Mucosa of stomach (tissue), 1 donor: ENCODE data around the gene DPH6.

Experiments used
- H3K27me3 ChIP-seq: one replicate; pipeline ENCODE4 v1.7.0; 2013; ENCODE audit warnings: mild to moderate bottlenecking, low read length; ENCODE audit not compliant: control insufficient read depth, insufficient read depth
- H3K36me3 ChIP-seq: one replicate; pipeline ENCODE4 v1.7.0; 2013; ENCODE audit warnings: low read length; ENCODE audit not compliant: control insufficient read depth, insufficient read depth
- H3K4me1 ChIP-seq: one replicate; pipeline ENCODE4 v1.7.0; 2013; ENCODE audit warnings: mild to moderate bottlenecking, low read length; ENCODE audit not compliant: control insufficient read depth, insufficient read depth
- H3K4me3 ChIP-seq: one replicate; pipeline ENCODE4 v1.7.0; 2013; ENCODE audit warnings: low read length
- H3K9ac ChIP-seq: one replicate; pipeline ENCODE4 v1.7.0; 2013; ENCODE audit warnings: mild to moderate bottlenecking, low read length, moderate library complexity
- H3K9me3 ChIP-seq: one replicate; pipeline ENCODE4 v1.7.0; 2013; ENCODE audit warnings: mild to moderate bottlenecking, low read length, moderate library complexity; ENCODE audit not compliant: control insufficient read depth
- donor health status: Pancreatic carcinoma.

The DPH6 gene

GRCh38 chr15:35479423-35479822, 66.5 kb downstream of the DPH6 start:
- Histone ChIP-seq H3K9me3 (no peaks in the 10 kb centered on the region), H3K27me3 (no peaks in the 10 kb centered on the region)

GRCh38 chr15:35477312-35478262, 68.4 kb downstream of the DPH6 start:
- H3K4me3 ChIP-seq: no peak overlapping the region

More at GRCh38 chr15:35479423-35479822, 66.5 kb downstream of the DPH6 start:
- Histone ChIP-seq H3K4me1 (peaks cover 3% of the 10 kb centered on the region), H3K36me3 (no peaks in the 10 kb centered on the region), H3K9ac (no peak overlapping the region), H3K4me3 (no peak overlapping the region)

GRCh38 chr15:35471024-35471423, 74.9 kb downstream of the DPH6 start:
- H3K9ac ChIP-seq: no peak overlapping the region
- no peaks in the 10 kb centered on the region for H3K27me3 ChIP-seq
- no peaks in the 10 kb centered on the region for H3K4me1 ChIP-seq
- H3K9me3 ChIP-seq: no peaks in the 10 kb centered on the region
- no peak overlapping the region for H3K4me3 ChIP-seq
- no peaks in the 10 kb centered on the region for H3K36me3 ChIP-seq

More at GRCh38 chr15:35477312-35478262, 68.4 kb downstream of the DPH6 start:
- Histone ChIP-seq H3K9ac (no peak overlapping the region), H3K27me3 (no peaks in the 10 kb centered on the region), H3K9me3 (no peaks in the 10 kb centered on the region), H3K4me1 (peaks cover 3% of the 10 kb centered on the region), H3K36me3 (no peaks in the 10 kb centered on the region)

- Histone ChIP-seq H3K4me3 (no peak overlapping the region), H3K9me3 (no peaks in the 10 kb centered on the region), H3K27me3 (no peaks in the 10 kb centered on the region), H3K4me1 (no peaks in the 10 kb centered on the region), H3K9ac (no peak overlapping the region), H3K36me3 (no peaks in the 10 kb centered on the region)
Observed at GRCh38 chr15:35470441-35470840, 75.5 kb downstream of the DPH6 start.

GRCh38 chr15:35466476-35466875, 79.5 kb downstream of the DPH6 start:
- Histone ChIP-seq H3K9ac (no peak overlapping the region), H3K4me3 (no peak overlapping the region), H3K36me3 (no peaks in the 10 kb centered on the region), H3K27me3 (no peaks in the 10 kb centered on the region), H3K4me1 (no peaks in the 10 kb centered on the region), H3K9me3 (no peaks in the 10 kb centered on the region)

- Histone ChIP-seq H3K36me3 (no peaks in the 10 kb centered on the region), H3K9me3 (no peaks in the 10 kb centered on the region), H3K27me3 (no peaks in the 10 kb centered on the region), H3K4me3 (no peak overlapping the region), H3K4me1 (no peaks in the 10 kb centered on the region), H3K9ac (no peak overlapping the region)
Observed at GRCh38 chr15:35465783-35466182, 80.2 kb downstream of the DPH6 start.

DNA sequence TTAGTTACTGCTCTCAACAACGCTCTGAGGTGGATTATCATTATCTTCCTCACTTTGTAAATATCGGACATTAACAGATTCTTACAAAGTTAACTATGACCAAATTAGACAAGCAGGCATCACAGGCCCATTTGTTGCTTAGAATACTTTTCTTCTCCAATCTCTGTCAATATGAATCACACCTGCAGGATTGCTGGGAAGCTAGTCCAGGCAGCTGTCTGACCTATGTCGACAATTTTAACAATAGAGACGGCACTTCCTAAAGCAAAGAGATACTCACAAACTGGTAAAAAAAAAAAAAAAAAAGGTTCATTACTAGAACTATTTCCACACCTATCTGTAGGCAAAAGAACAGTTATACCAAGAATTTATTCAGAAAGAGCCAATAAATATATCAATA, 85.3 kb downstream of the DPH6 start:
- no peaks in the 10 kb centered on the region for H3K4me1 ChIP-seq
- no peak overlapping the region for H3K4me3 ChIP-seq
- H3K9ac ChIP-seq: no peak overlapping the region
- no peaks in the 10 kb centered on the region for H3K27me3 ChIP-seq
- no peaks in the 10 kb centered on the region for H3K9me3 ChIP-seq
- H3K36me3 ChIP-seq: no peaks in the 10 kb centered on the region

DNA sequence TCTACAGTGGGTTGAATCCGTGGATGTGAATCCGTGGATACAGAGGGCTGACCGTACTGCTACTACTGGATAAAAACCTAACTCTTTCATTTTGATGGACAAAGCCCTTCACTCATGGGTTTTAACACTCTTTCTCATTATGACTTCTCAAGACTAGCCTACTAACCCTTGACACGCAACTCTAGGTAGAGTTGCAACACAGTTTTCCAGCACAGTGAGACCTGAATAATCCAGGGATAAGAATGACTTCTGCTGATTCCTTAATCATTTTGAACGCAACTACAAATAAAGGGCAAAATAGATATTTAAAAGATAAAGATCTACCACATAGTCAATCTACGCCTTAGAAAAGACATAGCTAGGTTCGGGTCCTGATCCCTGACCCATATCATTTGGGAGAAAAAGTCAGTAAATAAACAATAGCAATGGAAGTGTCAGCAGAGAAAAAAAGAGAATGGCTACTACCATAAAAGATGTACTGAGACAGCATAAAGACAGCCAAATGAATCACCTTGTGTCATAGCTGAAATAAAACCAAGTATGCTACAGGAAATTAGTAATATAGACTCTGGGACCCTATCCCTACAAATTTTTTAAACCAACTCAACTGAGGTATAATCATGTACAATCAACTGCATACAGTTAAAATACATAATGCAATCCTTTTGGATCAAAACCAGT, 87.6 kb downstream of the DPH6 start:
- no peaks in the 10 kb centered on the region for H3K36me3 ChIP-seq
- H3K9me3 ChIP-seq: no peaks in the 10 kb centered on the region
- no peaks in the 10 kb centered on the region for H3K27me3 ChIP-seq
- H3K9ac ChIP-seq: no peak overlapping the region
- no peaks in the 10 kb centered on the region for H3K4me1 ChIP-seq
- no peak overlapping the region for H3K4me3 ChIP-seq

DNA sequence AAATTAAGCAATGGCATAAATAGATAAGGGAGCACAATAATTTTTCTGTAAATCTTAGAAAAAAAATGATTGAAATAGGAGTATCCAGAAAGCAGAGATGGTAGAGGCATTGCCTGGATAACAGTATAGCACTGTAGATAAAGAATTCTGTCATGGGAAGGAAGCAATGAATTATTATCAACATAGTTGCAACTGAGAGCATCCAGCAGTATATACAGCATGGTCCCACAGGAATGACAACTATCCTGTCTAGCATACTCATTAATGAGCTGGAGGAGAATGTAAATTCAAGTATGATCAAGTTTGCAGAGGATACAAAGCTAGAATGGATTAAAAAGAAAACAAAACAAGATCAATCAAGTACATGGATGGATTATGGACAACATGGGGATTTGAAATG, 90.8 kb downstream of the DPH6 start:
- Histone ChIP-seq H3K4me1 (no peaks in the 10 kb centered on the region), H3K9me3 (no peaks in the 10 kb centered on the region), H3K36me3 (no peaks in the 10 kb centered on the region), H3K27me3 (no peaks in the 10 kb centered on the region), H3K9ac (no peak overlapping the region), H3K4me3 (no peak overlapping the region)

DNA sequence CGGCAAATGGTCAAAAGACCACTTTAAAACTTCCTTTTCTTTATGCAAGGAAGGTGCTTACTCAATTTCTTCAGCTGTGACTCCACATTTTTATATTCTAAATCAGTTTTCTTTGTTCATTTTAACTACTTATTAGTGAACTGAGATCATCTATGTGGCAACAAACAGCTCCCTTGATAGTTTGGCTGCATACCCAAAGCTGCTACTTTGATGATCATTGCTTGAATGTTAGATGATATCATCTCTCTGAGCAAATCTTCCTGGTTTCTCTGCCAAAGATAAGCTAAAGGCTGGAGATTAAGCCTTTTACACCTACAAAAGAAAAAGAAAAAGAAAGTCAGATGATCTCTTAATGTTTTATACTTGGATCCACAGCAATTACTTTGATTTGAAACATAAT, 95.5 kb downstream of the DPH6 start:
- Histone ChIP-seq H3K27me3 (no peaks in the 10 kb centered on the region), H3K4me1 (no peaks in the 10 kb centered on the region), H3K9me3 (no peaks in the 10 kb centered on the region), H3K9ac (no peak overlapping the region), H3K36me3 (no peaks in the 10 kb centered on the region), H3K4me3 (no peak overlapping the region)

DNA sequence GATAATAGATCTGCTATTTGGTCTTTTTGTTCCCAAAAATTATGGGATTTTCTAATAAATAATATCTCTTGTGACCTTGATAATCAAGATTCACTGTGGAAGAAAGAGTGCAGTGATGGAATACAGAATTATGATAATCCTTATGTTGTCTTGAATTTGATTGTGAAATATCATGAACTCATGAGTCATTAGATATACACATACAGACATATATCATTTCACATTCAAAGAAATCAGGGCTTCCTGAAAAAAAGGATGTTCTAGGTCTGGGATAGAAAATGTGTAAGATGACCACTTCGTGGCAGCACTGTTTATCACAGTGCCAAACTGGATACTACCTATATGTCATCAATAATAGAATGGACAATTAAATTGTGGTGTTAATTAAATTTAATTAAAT, 97.7 kb downstream of the DPH6 start:
- H3K4me3 ChIP-seq: no peak overlapping the region
- no peaks in the 10 kb centered on the region for H3K27me3 ChIP-seq
- H3K9ac ChIP-seq: no peak overlapping the region
- no peaks in the 10 kb centered on the region for H3K9me3 ChIP-seq
- H3K36me3 ChIP-seq: no peaks in the 10 kb centered on the region
- no peaks in the 10 kb centered on the region for H3K4me1 ChIP-seq

- H3K4me1 ChIP-seq: no peaks in the 10 kb centered on the region
- H3K9me3 ChIP-seq: no peaks in the 10 kb centered on the region
- no peak overlapping the region for H3K4me3 ChIP-seq
- no peaks in the 10 kb centered on the region for H3K36me3 ChIP-seq
- no peak overlapping the region for H3K9ac ChIP-seq
- no peaks in the 10 kb centered on the region for H3K27me3 ChIP-seq
Observed at GRCh38 chr15:35445891-35446290, 100.1 kb downstream of the DPH6 start.
